HUES48 (cell line): Measurements from ENCODE around the gene CACNA1C.

Source experiments
- H3K27ac ChIP-seq: one replicate; pipeline ENCODE4 v1.7.0; 2013; ENCODE audit warnings: low read depth, low read length, inconsistent platforms
- H3K27me3 ChIP-seq: 2 replicates; pipeline ENCODE4 v1.6.1; 2013; ENCODE audit warnings: mild to moderate bottlenecking, low read length; ENCODE audit not compliant: control insufficient read depth, insufficient read depth
- H3K36me3 ChIP-seq: 2 replicates; pipeline ENCODE4 v1.6.1; 2013; ENCODE audit warnings: low read length; ENCODE audit not compliant: control insufficient read depth, insufficient read depth
- H3K4me1 ChIP-seq: 2 replicates; pipeline ENCODE4 v1.6.1; 2013; ENCODE audit warnings: mild to moderate bottlenecking, low read length; ENCODE audit not compliant: control insufficient read depth, insufficient read depth
- H3K4me3 ChIP-seq: 2 replicates; pipeline ENCODE4 v1.5.1; 2013; ENCODE audit warnings: mild to moderate bottlenecking, low read depth, low read length
- H3K9ac ChIP-seq: 2 replicates; pipeline ENCODE4 v1.6.1; 2013; ENCODE audit warnings: mild to moderate bottlenecking, low read depth, low read length, moderate library complexity
- H3K9me3 ChIP-seq: 2 replicates; pipeline ENCODE4 v1.6.1; 2013; ENCODE audit warnings: low read length; ENCODE audit not compliant: control insufficient read depth, insufficient read depth

CACNA1C gene

GRCh38 chr12:2624543-2625288, 571.9 kb downstream of the CACNA1C start:
- Histone ChIP-seq H3K27ac (peak overlapping the region; percentile 39), H3K36me3 (no peaks in the 10 kb centered on the region), H3K4me3 (no peak overlapping the region), H3K9me3 (no peaks in the 10 kb centered on the region), H3K9ac (peak overlapping the region; percentile 22; the same call in 1 of the 2 replicates), H3K4me1 (peaks cover 24% of the 10 kb centered on the region), H3K27me3 (no peaks in the 10 kb centered on the region; the same call in 1 of the 2 replicates)

- Histone ChIP-seq H3K36me3 (no peaks in the 10 kb centered on the region), H3K9ac (no peak overlapping the region), H3K4me3 (no peak overlapping the region), H3K9me3 (no peaks in the 10 kb centered on the region), H3K27me3 (no peaks in the 10 kb centered on the region; the same call in 1 of the 2 replicates), H3K4me1 (peaks cover 24% of the 10 kb centered on the region), H3K27ac (peak overlapping the region; percentile 39)
Measured at GRCh38 chr12:2625289-2625612, 572.5 kb downstream of the CACNA1C start.

- Histone ChIP-seq H3K27me3 (no peaks in the 10 kb centered on the region), H3K9ac (no peak overlapping the region), H3K27ac (no peak overlapping the region), H3K4me1 (peaks cover 24% of the 10 kb centered on the region), H3K9me3 (no peaks in the 10 kb centered on the region), H3K36me3 (no peaks in the 10 kb centered on the region), H3K4me3 (no peak overlapping the region)
Measured at GRCh38 chr12:2627076-2627834, 574.5 kb downstream of the CACNA1C start.

GRCh38 chr12:2627835-2628191, 575.0 kb downstream of the CACNA1C start:
- H3K27me3 ChIP-seq: no peaks in the 10 kb centered on the region

GRCh38 chr12:2628401-2628800, 575.6 kb downstream of the CACNA1C start:
- Histone ChIP-seq H3K36me3 (no peaks in the 10 kb centered on the region), H3K4me1 (peaks cover 24% of the 10 kb centered on the region), H3K27ac (no peak overlapping the region), H3K27me3 (no peaks in the 10 kb centered on the region), H3K4me3 (no peak overlapping the region), H3K9ac (no peak overlapping the region), H3K9me3 (no peaks in the 10 kb centered on the region)

More at GRCh38 chr12:2627835-2628191, 575.0 kb downstream of the CACNA1C start:
- no peak overlapping the region for H3K4me3 ChIP-seq
- H3K9ac ChIP-seq: no peak overlapping the region
- no peaks in the 10 kb centered on the region for H3K36me3 ChIP-seq
- H3K4me1 ChIP-seq: peaks cover 24% of the 10 kb centered on the region
- no peaks in the 10 kb centered on the region for H3K9me3 ChIP-seq
- no peak overlapping the region for H3K27ac ChIP-seq

- H3K4me1 ChIP-seq: peaks cover 24% of the 10 kb centered on the region
Measured at GRCh38 chr12:2629051-2629450, 576.3 kb downstream of the CACNA1C start.

GRCh38 chr12:2631653-2632350, 579.0 kb downstream of the CACNA1C start:
- Histone ChIP-seq H3K27me3 (no peaks in the 10 kb centered on the region), H3K9me3 (no peaks in the 10 kb centered on the region), H3K4me3 (no peak overlapping the region), H3K36me3 (no peaks in the 10 kb centered on the region), H3K27ac (no peak overlapping the region), H3K9ac (no peak overlapping the region), H3K4me1 (peaks cover 9% of the 10 kb centered on the region; the same call in 1 of the 2 replicates)

More at GRCh38 chr12:2629051-2629450, 576.3 kb downstream of the CACNA1C start:
- no peak overlapping the region for H3K27ac ChIP-seq
- H3K4me3 ChIP-seq: no peak overlapping the region
- H3K36me3 ChIP-seq: no peaks in the 10 kb centered on the region
- no peak overlapping the region for H3K9ac ChIP-seq
- H3K9me3 ChIP-seq: no peaks in the 10 kb centered on the region
- no peaks in the 10 kb centered on the region for H3K27me3 ChIP-seq

GRCh38 chr12:2633176-2633824, 580.5 kb downstream of the CACNA1C start:
- Histone ChIP-seq H3K9ac (no peak overlapping the region), H3K27ac (no peak overlapping the region), H3K36me3 (no peaks in the 10 kb centered on the region), H3K4me3 (no peak overlapping the region), H3K9me3 (no peaks in the 10 kb centered on the region), H3K27me3 (no peaks in the 10 kb centered on the region), H3K4me1 (peaks cover 2% of the 10 kb centered on the region; the same call in 1 of the 2 replicates)

- no peaks in the 10 kb centered on the region for H3K9me3 ChIP-seq
- peaks cover 5% of the 10 kb centered on the region; the same call in 1 of the 2 replicates for H3K4me1 ChIP-seq
- H3K36me3 ChIP-seq: no peaks in the 10 kb centered on the region
- no peak overlapping the region for H3K9ac ChIP-seq
- no peak overlapping the region for H3K4me3 ChIP-seq
- H3K27me3 ChIP-seq: no peaks in the 10 kb centered on the region
- H3K27ac ChIP-seq: no peak overlapping the region
Measured at GRCh38 chr12:2633825-2634200, 581.0 kb downstream of the CACNA1C start.

GRCh38 chr12:2634471-2634870, 581.7 kb downstream of the CACNA1C start:
- Histone ChIP-seq H3K9me3 (no peaks in the 10 kb centered on the region), H3K4me3 (no peak overlapping the region), H3K27ac (no peak overlapping the region), H3K4me1 (peaks cover 5% of the 10 kb centered on the region; the same call in 1 of the 2 replicates), H3K36me3 (no peaks in the 10 kb centered on the region), H3K9ac (no peak overlapping the region), H3K27me3 (no peaks in the 10 kb centered on the region)
